ENCODE data around the gene FAM120A. TPM values are rescaled to one million over a fixed set of nuclear protein-coding genes. Genes with fewer than 3 reads are reported as not detected.
A peak's percentile ranks its signal among the peaks of the same experiment; 100 is the strongest.

FAM120A gene
- total RNA-seq, 1 donor from 2014 or later = 59.3 TPM

DNA sequence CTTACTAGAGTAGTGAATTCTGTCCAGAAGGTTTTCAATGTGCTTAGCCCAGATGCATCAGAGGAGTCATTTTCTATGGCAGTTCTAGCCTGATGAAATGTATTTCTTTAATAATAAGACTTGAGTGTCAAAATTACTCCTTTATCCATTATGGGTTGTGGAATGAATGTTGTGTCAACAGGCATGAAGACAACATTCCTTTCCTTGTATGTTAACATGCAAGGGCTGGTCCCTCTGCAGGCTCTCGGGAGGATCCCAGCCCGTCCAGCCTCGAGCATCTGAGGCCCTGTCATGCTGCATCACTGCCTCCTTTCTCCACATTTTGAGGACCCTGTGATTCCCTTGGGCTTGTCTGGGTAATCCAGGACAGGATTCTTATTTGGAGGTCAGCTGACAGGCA lies 44.8 kb downstream of the FAM120A start:
- Mint-ChIP-seq H3K27ac (no peak overlapping the region), H3K36me3 (ENCODE audit: insufficient read depth) (peaks cover 8% of the 10 kb centered on the region), H3K9me3 (ENCODE audit: low read depth) (no peaks in the 10 kb centered on the region), H3K27me3 (no peaks in the 10 kb centered on the region), H3K4me1 (ENCODE audit: low read depth) (no peaks in the 10 kb centered on the region), H3K4me3 (ENCODE audit: low read depth) (no peak overlapping the region)
- no peak for TF ChIP-seq CTCF (IDR thresholded peaks at IDR 0.05; ENCODE audit: unreplicated experiment)
- no peak for DNase-seq (ENCODE audit: low spot score, unreplicated experiment)

GRCh38 chr9:93500571-93501298 lies 49.2 kb downstream of the FAM120A start:
- Mint-ChIP-seq H3K4me1 (ENCODE audit: low read depth) (no peaks in the 10 kb centered on the region), H3K27me3 (no peaks in the 10 kb centered on the region), H3K27ac (no peak overlapping the region), H3K36me3 (ENCODE audit: insufficient read depth) (peaks cover 16% of the 10 kb centered on the region), H3K4me3 (ENCODE audit: low read depth) (no peak overlapping the region), H3K9me3 (ENCODE audit: low read depth) (no peaks in the 10 kb centered on the region)
- no peak for DNase-seq (ENCODE audit: low spot score, unreplicated experiment)
- no peak for TF ChIP-seq CTCF (IDR thresholded peaks at IDR 0.05; ENCODE audit: unreplicated experiment)

- Mint-ChIP-seq H3K27ac (no peak overlapping the region), H3K27me3 (no peaks in the 10 kb centered on the region), H3K4me1 (ENCODE audit: low read depth) (no peaks in the 10 kb centered on the region), H3K36me3 (ENCODE audit: insufficient read depth) (peaks cover 17% of the 10 kb centered on the region), H3K4me3 (ENCODE audit: low read depth) (no peak overlapping the region), H3K9me3 (ENCODE audit: low read depth) (no peaks in the 10 kb centered on the region)
- no peak for DNase-seq (ENCODE audit: low spot score, unreplicated experiment)
- TF ChIP-seq CTCF (IDR thresholded peaks at IDR 0.05; ENCODE audit: unreplicated experiment) = no peak
Observed at GRCh38 chr9:93501406-93501805, 49.9 kb downstream of the FAM120A start.

DNA sequence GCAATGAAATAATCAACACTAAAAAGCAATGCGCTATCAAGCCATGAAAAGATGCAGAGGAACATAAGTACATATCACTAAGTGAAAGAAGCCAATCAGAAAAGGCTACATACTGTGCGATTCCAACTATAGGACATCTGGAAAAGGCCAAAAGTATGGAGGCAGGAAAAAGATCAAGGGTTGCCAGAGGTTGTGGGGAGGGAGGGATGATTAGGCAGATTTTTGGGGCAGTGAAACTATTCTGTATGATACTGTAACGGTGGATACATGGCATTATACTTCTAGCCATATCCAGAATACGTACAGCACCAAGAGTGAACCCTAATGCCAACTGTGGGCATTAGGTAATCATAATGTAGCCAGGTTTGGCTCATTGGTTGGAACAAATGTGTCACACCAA lies 51.9 kb downstream of the FAM120A start:
- DNase-seq (ENCODE audit: low spot score, unreplicated experiment) = no peak
- Mint-ChIP-seq H3K4me1 (ENCODE audit: low read depth) (no peaks in the 10 kb centered on the region), H3K27ac (no peak overlapping the region), H3K4me3 (ENCODE audit: low read depth) (no peak overlapping the region), H3K9me3 (ENCODE audit: low read depth) (no peaks in the 10 kb centered on the region), H3K36me3 (ENCODE audit: insufficient read depth) (peaks cover 13% of the 10 kb centered on the region), H3K27me3 (no peaks in the 10 kb centered on the region)
- TF ChIP-seq CTCF (IDR thresholded peaks at IDR 0.05; ENCODE audit: unreplicated experiment) = no peak

DNA sequence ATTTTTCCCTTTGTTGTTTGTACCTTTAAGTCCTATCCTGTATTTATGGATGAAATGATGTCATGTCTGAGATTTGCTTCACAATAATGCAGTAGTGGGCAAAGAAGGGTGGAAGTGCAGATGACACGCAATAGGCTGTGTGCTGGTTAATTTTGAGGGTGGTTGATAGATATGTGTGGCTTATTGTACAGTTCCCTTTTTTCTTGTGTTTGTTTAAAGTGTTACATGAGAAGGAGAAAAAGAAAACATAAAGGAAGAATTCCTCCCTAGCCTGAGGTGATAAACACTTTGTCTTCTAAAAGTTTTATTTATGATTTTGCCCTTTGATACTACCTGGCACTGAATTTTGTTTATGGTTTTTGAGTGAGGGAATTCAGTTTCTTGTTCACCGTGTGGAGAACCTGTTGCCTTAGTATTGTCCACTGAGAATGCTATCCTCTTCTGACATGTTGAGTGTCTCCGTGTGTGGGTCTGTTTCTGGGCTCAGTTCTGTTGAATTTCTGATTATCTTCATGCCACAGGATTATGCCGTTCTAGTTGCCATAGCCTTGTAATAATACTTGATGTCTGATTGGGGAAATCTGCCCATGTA lies 54.2 kb downstream of the FAM120A start:
- H3K4me1 Mint-ChIP-seq (ENCODE audit: low read depth) = peaks cover 8% of the 10 kb centered on the region
- peaks cover 12% of the 10 kb centered on the region for H3K36me3 Mint-ChIP-seq (ENCODE audit: insufficient read depth)
- no peak for DNase-seq (ENCODE audit: low spot score, unreplicated experiment)
- H3K27me3 Mint-ChIP-seq = no peaks in the 10 kb centered on the region
- no peak overlapping the region for H3K4me3 Mint-ChIP-seq (ENCODE audit: low read depth)
- TF ChIP-seq CTCF (IDR thresholded peaks at IDR 0.05; ENCODE audit: unreplicated experiment) = no peak
- no peaks in the 10 kb centered on the region for H3K9me3 Mint-ChIP-seq (ENCODE audit: low read depth)
- H3K27ac Mint-ChIP-seq = peak overlapping the region; percentile 21

Measured in progenitor cell of endocrine pancreas (in vitro differentiated cells).